GM12864 (cell line): Measurements from ENCODE around the gene SLC41A3.

Experiments used
- DNase-seq: peaks from one replicate; pipeline ENCODE4 v3.0.0-alpha.2; 2011; ENCODE audit warnings: low read depth
- H3K4me3 ChIP-seq: 2 replicates; pipeline ENCODE4 v1.5.1; 2011; ENCODE audit warnings: mild to moderate bottlenecking, low read depth, low read length, control low read depth
- CTCF ChIP-seq: IDR thresholded peaks from 2 replicates; pipeline ENCODE4 v1.5.1; 2011; ENCODE audit warnings: low read depth, mild to moderate bottlenecking, moderate library complexity, low read length, control low read depth, inconsistent platforms; ENCODE audit errors: missing control alignments

The SLC41A3 gene

GRCh38 chr3:126106336-126107202, 22.6 kb upstream of the SLC41A3 start:
- no peak for DNase-seq
- TF ChIP-seq CTCF = no peak
- no peak overlapping the region for H3K4me3 ChIP-seq

DNA sequence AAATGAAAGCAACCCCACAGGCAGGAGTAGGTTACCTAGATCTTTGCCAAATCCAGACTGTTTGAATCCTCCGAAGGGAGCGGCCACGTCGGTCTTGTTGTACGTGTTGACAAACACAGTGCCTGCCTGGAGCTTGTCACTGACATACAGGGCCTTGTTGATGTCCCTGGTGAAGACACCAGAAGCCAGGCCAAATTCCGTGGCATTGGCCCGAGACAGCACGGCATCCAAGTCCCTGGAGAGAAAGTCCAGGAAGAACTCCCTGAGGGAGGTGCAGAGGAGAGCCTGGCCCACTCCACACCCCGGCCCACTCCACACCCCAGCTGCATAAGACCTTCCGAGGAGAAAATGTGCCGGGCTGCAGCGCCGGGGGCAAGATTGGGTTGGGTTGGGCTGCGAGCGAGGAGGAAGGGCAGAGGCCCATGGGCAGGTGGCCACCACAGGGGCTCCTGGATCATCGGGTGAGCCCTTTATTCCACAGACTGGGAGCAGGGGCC, 21.8 kb upstream of the SLC41A3 start:
- no peak overlapping the region for H3K4me3 ChIP-seq
- DNase-seq = no peak
- no peak for TF ChIP-seq CTCF

- H3K4me3 ChIP-seq = no peak overlapping the region
- no peak for TF ChIP-seq CTCF
- DNase-seq = no peak
Measured at GRCh38 chr3:126104742-126105605, 21.1 kb upstream of the SLC41A3 start.

GRCh38 chr3:126104028-126104635, 20.2 kb upstream of the SLC41A3 start:
- no peak overlapping the region for H3K4me3 ChIP-seq
- TF ChIP-seq CTCF = no peak
- no peak for DNase-seq

DNA sequence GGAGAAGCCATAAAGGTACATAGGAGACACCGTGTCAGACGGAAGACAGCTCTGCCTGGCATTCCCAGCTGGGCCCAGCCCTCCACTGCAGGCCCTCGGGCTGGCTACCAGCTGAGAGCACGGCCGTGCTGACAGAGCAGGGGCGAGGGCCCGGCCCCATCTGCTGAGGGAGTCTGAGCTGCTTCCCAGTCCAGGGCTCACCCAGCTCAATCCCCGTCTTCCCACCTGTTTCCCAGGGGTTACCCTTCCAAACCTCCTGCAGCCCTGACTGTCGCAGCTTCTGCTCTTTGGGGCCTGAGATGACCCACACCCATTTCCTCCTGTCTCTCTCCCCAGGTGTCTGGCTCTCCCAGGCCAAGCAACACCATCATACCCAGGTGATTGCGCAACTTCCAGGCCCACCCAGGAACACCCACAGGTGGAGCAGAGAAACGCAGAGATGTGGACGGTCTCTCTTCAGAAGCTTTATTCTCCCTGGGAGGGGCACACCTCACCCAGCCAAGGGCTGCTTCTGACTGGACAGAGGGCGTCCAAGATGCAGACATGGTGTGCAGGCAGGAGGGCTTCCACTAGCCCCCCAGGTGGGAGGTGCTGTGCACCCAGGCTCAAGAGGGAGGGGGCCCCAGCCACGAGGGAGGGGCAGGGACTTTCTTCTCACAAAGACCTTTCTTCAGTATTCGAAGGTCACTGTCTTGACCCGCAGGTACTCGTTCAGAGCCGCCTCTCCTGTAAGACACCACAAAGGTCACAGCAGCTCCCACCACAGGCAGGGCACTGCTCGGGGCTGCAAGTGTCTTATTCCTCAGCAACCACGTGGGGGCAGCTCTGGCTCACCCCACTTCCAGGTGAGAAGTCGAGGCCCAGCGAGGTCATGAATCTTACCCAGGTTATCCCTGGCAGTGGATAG, 19.4 kb upstream of the SLC41A3 start:
- peak; percentile 47 for TF ChIP-seq CTCF
- H3K4me3 ChIP-seq = no peak overlapping the region
- DNase-seq = no peak

DNA sequence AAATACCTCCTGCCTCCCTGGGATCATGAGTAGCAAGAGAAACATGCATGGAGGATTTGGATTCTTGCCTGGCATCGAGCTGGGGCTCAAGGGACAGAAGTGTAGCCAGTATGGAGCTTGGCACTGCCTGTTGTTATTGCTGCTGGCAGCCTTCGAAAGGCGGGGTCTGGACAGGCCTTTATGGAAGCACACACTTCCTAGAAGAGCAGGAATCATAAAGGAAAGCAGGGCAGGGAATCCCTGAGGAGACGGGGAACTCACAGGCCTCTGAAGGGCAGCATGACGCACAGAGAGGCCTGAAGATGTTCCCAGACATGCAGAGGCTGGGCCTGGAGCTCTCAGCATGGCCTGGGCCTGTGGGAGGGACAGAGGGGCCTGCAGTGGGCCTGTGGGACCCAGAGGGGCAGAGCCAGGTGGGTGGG, 18.6 kb upstream of the SLC41A3 start:
- H3K4me3 ChIP-seq = no peak overlapping the region
- DNase-seq = no peak
- TF ChIP-seq CTCF = no peak
